Sigmoid colon (tissue), 7 donors: ENCODE results near the gene KRTCAP2. TPM values are rescaled to one million over a fixed set of nuclear protein-coding genes. Genes with fewer than 3 reads are reported as not detected.

Source experiments
- DNase-seq: peaks from one replicate; pipeline ENCODE4 v3.0.0-alpha.2; 2019
- H3K27ac ChIP-seq, 4 donors: fragments of 200-600 bp; sonication (generic); one replicate each; pipeline ENCODE4 v1.5.1; 2016 to 2019; ENCODE audit warnings: mild to moderate bottlenecking in 1 of 4
- H3K27me3 ChIP-seq, 3 donors: fragments of 200-600 bp; sonication (generic); one replicate each; pipeline ENCODE4 v1.5.1; 2019; ENCODE audit warnings: mild to moderate bottlenecking in 1 of 3
- H3K36me3 ChIP-seq, 4 donors: fragments of 200-600 bp; sonication (generic); one replicate each; pipeline ENCODE4 v1.5.1; 2016 to 2019
- H3K4me1 ChIP-seq, 4 donors: fragments of 200-600 bp; sonication (generic); one replicate each; pipeline ENCODE4 v1.5.1; 2017 to 2019
- H3K4me3 ChIP-seq, 4 donors: fragments of 200-600 bp; sonication (generic); one replicate each; pipeline ENCODE4 v1.5.1; 2017 to 2019; ENCODE audit warnings: mild to moderate bottlenecking in 2 of 4, moderate library complexity in 1 of 4
- H3K9me3 ChIP-seq, 4 donors: fragments of 200-600 bp in 3 of 4; sonication (generic) in 3 of 4; one replicate each; pipeline versions ENCODE4 v1.5.1 to v1.6.1; 2013 to 2019
- CTCF ChIP-seq, 4 experiments: fragments of 450-650 bp in 3 of 4; fragments of 200-600 bp in 1 of 4; IDR thresholded peaks; one replicate each; pipeline ENCODE4 v1.5.1; 2016 to 2019; ENCODE audit warnings: antibody characterized with exemption in 4 of 4, mild to moderate bottlenecking in 3 of 4, moderate library complexity in 2 of 4
- EP300 ChIP-seq, 4 donors: sonication (generic); formaldehyde crosslinking; IDR thresholded peaks; one replicate each; pipeline ENCODE4 v1.6.1; 2017; ENCODE audit warnings: antibody characterized with exemption in 4 of 4
- POLR2A ChIP-seq, 2 donors: fragments of 450-650 bp; IDR thresholded peaks; one replicate each; pipeline ENCODE4 v1.6.1; 2016; ENCODE audit warnings: antibody characterized with exemption in 2 of 2, mild to moderate bottlenecking in 2 of 2, moderate library complexity in 2 of 2
- POLR2AphosphoS5 ChIP-seq, 4 donors: sonication (generic); formaldehyde crosslinking; IDR thresholded peaks; one replicate each; pipeline ENCODE4 v1.6.1; 2017; ENCODE audit warnings: antibody characterized with exemption in 4 of 4
- WGBS, 2 donors: extraction: QIAGEN DNeasy Blood & Tissue Kit; methylation state at CpG; one replicate each; pipeline ENCODE4 v1.1.7; 2013; 5-methylcytosine and 5-hydroxymethylcytosine counted together
- intact Hi-C: fragments of 100-400 bp; cut with DNase I; formaldehyde crosslinking; loops from one replicate; pipeline ENCODE4 v1.15.1; 2023
- polyA plus RNA-seq, 3 donors: library from polyadenylated mRNA; stranded (reverse); fragments of 200-250 nt; gene quantifications; one replicate each; pipeline ENCODE4 v1.2.3, GENCODE V29; 2013
- total RNA-seq, 4 donors: library from RNA; depleted of rRNA; stranded (reverse); fragments of >200 nt; gene quantifications; one replicate each; pipeline ENCODE4 v1.1.0, GENCODE V29; 2016
- donor health status: healthy with polysubstance abuse.
- donor health status: Bipolar disorder and iron deficiency.
- donor health status: healthy.

The KRTCAP2 gene
- total and polyA plus RNA-seq, 7 donors, result 72.9 to 245 (median 113) TPM

- H3K27me3 ChIP-seq, result no peaks in the 10 kb centered on the region
- H3K27ac ChIP-seq, result peak overlapping the region in 2 of 4 donors; percentile 14 to 99
- no peak for DNase-seq
- H3K9me3 ChIP-seq, result no peaks in the 10 kb centered on the region
- TF ChIP-seq POLR2AphosphoS5 (IDR thresholded peaks at IDR 0.05), result no peak
- no peak for TF ChIP-seq POLR2A (IDR thresholded peaks at IDR 0.05)
- no peak for TF ChIP-seq CTCF (IDR thresholded peaks at IDR 0.05)
- no peak for TF ChIP-seq EP300 (IDR thresholded peaks at IDR 0.05)
- intact Hi-C loops, result no loop called here
- H3K4me3 ChIP-seq, result no peak overlapping the region
- H3K36me3 ChIP-seq, result peaks cover 0 to 14% (median 0%) of the 10 kb centered on the region in 4 donors
- 87 to 90% methylated on average over 4 of the region's 4 CpGs for WGBS, 2 donors
- H3K4me1 ChIP-seq, result peaks cover 0 to 36% (median 30%) of the 10 kb centered on the region in 4 donors
These were observed 37.4 kb upstream of the KRTCAP2 start for GRCh38 chr1:155210314-155211104.

GRCh38 chr1:155209312-155209721 is 36.2 kb upstream of the KRTCAP2 start:
- intact Hi-C loops, result loop anchor here (2.0 to 5.0 kb wide), 2 partner anchors 17 to 33 kb away; a partner anchor contains a TSS
- H3K27ac ChIP-seq, result peak overlapping the region; percentile 93 to 100 (median 98)
- no peak for TF ChIP-seq POLR2AphosphoS5 (IDR thresholded peaks at IDR 0.05)
- TF ChIP-seq EP300 (IDR thresholded peaks at IDR 0.05), result no peak
- no peak for TF ChIP-seq POLR2A (IDR thresholded peaks at IDR 0.05)
- TF ChIP-seq CTCF (IDR thresholded peaks at IDR 0.05), result no peak
- DNase-seq, result no peak
- no peaks in the 10 kb centered on the region for H3K9me3 ChIP-seq
- H3K36me3 ChIP-seq, result peaks cover 0 to 12% (median 0%) of the 10 kb centered on the region in 4 donors
- peaks cover 0 to 36% (median 30%) of the 10 kb centered on the region in 4 donors for H3K4me1 ChIP-seq
- H3K27me3 ChIP-seq, result no peaks in the 10 kb centered on the region
- WGBS, 2 donors, result 3% methylated on average over 13 of the region's 13 CpGs
- peak overlapping the region; percentile 49 to 86 (median 75) for H3K4me3 ChIP-seq

DNA sequence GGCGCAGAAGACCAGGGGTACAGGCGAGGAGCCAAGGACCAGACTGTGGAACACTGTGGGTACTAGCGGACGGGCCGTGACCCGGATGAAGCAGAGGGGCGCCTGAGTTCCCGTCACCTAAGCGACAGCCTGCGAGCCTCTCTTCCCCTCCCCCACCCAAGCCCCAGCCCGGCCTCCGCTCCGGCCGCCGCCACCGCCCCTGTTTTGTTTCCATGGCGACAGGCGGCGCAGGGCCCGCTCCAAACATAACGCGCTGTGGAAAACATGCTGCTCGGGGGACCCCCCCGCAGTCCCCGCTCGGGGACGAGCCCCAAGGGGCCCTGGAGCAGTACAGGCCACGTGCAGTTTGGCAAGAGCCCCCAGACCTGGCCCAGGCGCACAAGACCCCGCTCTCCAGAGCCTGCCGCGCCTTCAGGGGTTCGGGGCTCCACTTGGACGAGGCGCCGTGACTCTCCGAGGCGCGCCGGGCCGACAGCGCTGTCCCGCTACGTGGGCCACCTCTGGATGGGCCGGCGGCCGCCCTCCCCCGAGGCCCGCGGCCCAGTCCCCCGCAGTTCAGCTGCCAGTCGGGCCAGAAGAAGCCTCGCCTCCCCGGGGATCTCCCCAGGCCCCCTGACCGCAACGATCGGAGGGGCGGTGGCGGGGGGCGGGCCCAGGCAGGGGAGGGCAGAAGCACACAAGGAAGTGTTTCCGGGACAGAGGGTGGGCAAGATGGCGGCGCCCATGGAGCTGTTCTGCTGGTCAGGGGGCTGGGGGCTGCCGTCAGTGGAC is 35.6 kb upstream of the KRTCAP2 start, which contains the start of gene MTX1:
Gene MTX1 (plus strand): TSS at position 155 of the 771 bp plus-strand sequence. CDS start 110 bp downstream, at position 265.
- Histone ChIP-seq H3K4me1 (peaks cover 0 to 36% (median 30%) of the 10 kb centered on the region in 4 donors), H3K9me3 (no peaks in the 10 kb centered on the region), H3K27ac (peak within 1 kb of the TSS; percentile 93 to 100 (median 98)), H3K36me3 (peaks cover 0 to 12% (median 0%) of the 10 kb centered on the region in 4 donors), H3K27me3 (no peaks in the 10 kb centered on the region), H3K4me3 (peak within 1 kb of the TSS; percentile 49 to 86 (median 75))
- WGBS, 2 donors, result 0 to 1% methylated on average over 64 of the region's 64 CpGs
- intact Hi-C loops, result loop anchor here (1.0 to 5.0 kb wide), 4 partner anchors 14 to 116 kb away; a partner anchor contains a TSS
- peak in 1 of 2 donors; percentile 54 for TF ChIP-seq POLR2A (IDR thresholded peaks at IDR 0.05)
- TF ChIP-seq CTCF (IDR thresholded peaks at IDR 0.05), result no peak
- TF ChIP-seq POLR2AphosphoS5 (IDR thresholded peaks at IDR 0.05), result peak in 3 of 4 donors; percentile 65 to 86 (median 86)
- TF ChIP-seq EP300 (IDR thresholded peaks at IDR 0.05), result peak in 1 of 4 donors; percentile 51
- peak; percentile 96 for DNase-seq

- WGBS, 2 donors, result 33 to 38% methylated on average over 17 of the region's 17 CpGs
- TF ChIP-seq POLR2A (IDR thresholded peaks at IDR 0.05) (no peak), CTCF (IDR thresholded peaks at IDR 0.05) (no peak), POLR2AphosphoS5 (IDR thresholded peaks at IDR 0.05) (no peak), EP300 (IDR thresholded peaks at IDR 0.05) (no peak)
- DNase-seq, result peak; percentile 79
- H3K4me3 ChIP-seq, result peak within 1 kb of the TSS; percentile 49 to 86 (median 75)
- intact Hi-C loops, result loop anchor here (1.0 to 5.0 kb wide), 4 partner anchors 14 to 116 kb away; a partner anchor contains a TSS
- peak within 1 kb of the TSS; percentile 93 to 100 (median 98) for H3K27ac ChIP-seq
- peaks cover 0 to 36% (median 30%) of the 10 kb centered on the region in 4 donors for H3K4me1 ChIP-seq
- H3K9me3 ChIP-seq, result no peaks in the 10 kb centered on the region
- no peaks in the 10 kb centered on the region for H3K27me3 ChIP-seq
- H3K36me3 ChIP-seq, result peaks cover 0 to 12% (median 0%) of the 10 kb centered on the region in 4 donors
These were observed 34.9 kb upstream of the KRTCAP2 start, which contains the start of gene THBS3 for GRCh38 chr1:155207806-155208540. TSS of gene THBS3 (minus strand) at chr1:155207897. CDS start at chr1:155207876, 21 bp downstream.
